Thyroid gland (tissue), 4 donors: ENCODE measurements around the gene UGGT1. TPM values are rescaled to one million over a fixed set of nuclear protein-coding genes. Genes with fewer than 3 reads are reported as not detected.
"Not testable (repeated sequence)": the region's sequence is repeated elsewhere in the genome, so short reads cannot be mapped to it uniquely, and the experiment has no call there.

Experiments used
- DNase-seq, 2 donors: peaks; one replicate each; pipeline ENCODE4 v3.0.0-alpha.2; 2019
- H3K27ac ChIP-seq, 3 donors: fragments of 200-600 bp; sonication (generic); 1 replicate in 2 of 3; 2 replicates in 1 of 3; pipeline ENCODE4 v1.5.1; 2016 to 2019; ENCODE audit warnings: mild to moderate bottlenecking in 1 of 3, moderate library complexity in 1 of 3
- H3K27me3 ChIP-seq: fragments of 200-600 bp; sonication (generic); one replicate; pipeline ENCODE4 v1.5.1; 2019
- H3K36me3 ChIP-seq, 2 donors: fragments of 200-600 bp; sonication (generic); one replicate each; pipeline ENCODE4 v1.5.1; 2016 to 2019
- H3K4me1 ChIP-seq, 2 donors: fragments of 200-600 bp; sonication (generic); one replicate each; pipeline ENCODE4 v1.5.1; 2017 to 2019
- H3K4me3 ChIP-seq, 3 donors: fragments of 200-600 bp; sonication (generic); replicated peaks in 1 of 3; 1 replicate in 2 of 3; 2 replicates in 1 of 3; pipeline ENCODE4 v1.5.1; 2016; ENCODE audit warnings: mild to moderate bottlenecking in 1 of 3
- H3K9me3 ChIP-seq: fragments of 200-600 bp; sonication (generic); one replicate; pipeline ENCODE4 v1.5.1; 2017
- CTCF ChIP-seq, 6 experiments: fragments of 200-600 bp in 3 of 6; fragments of 450-650 bp in 3 of 6; sonication (generic) in 3 of 6; IDR thresholded peaks; one replicate each; pipeline ENCODE4 v1.5.1; 2016 to 2019; ENCODE audit warnings: antibody characterized with exemption in 6 of 6, mild to moderate bottlenecking in 2 of 6, inconsistent platforms in 1 of 6, moderate library complexity in 1 of 6
- POLR2A ChIP-seq, 2 donors: fragments of 450-650 bp; IDR thresholded peaks; one replicate each; pipeline ENCODE4 v1.6.1; 2017; ENCODE audit warnings: antibody characterized with exemption in 2 of 2, mild to moderate bottlenecking in 2 of 2, moderate library complexity in 1 of 2
- WGBS, 2 donors: methylation state at CpG; one replicate each; pipeline ENCODE4 v1.1.5; 2017; 5-methylcytosine and 5-hydroxymethylcytosine counted together
- intact Hi-C: fragments of 100-400 bp; cut with DNase I; formaldehyde crosslinking; loops from one replicate; pipeline ENCODE4 v1.15.1; 2023
- total RNA-seq, 4 donors: library from RNA; depleted of rRNA; stranded (reverse); fragments of >200 nt; gene quantifications; one replicate each; pipeline ENCODE4 v1.2.3, GENCODE V29; 2016

The UGGT1 gene
- total RNA-seq, 4 donors from 2014 or later: 53.1 to 90.7 (median 71.4) TPM

- DNase-seq: no peak
- Histone ChIP-seq H3K4me3 (no peak overlapping the region), H3K27ac (no peak overlapping the region), H3K9me3 (no peaks in the 10 kb centered on the region), H3K4me1 (no peaks in the 10 kb centered on the region), H3K27me3 (no peaks in the 10 kb centered on the region), H3K36me3 (no peaks in the 10 kb centered on the region)
- TF ChIP-seq CTCF (IDR thresholded peaks at IDR 0.05) (no peak), POLR2A (IDR thresholded peaks at IDR 0.05) (no peak)
- WGBS, 2 donors: 97% methylated on average over 14 to 23 of the region's 23 CpGs
- intact Hi-C loops: no loop called here
These were observed 117.0 kb downstream of the UGGT1 start for GRCh38 chr2:128208023-128208422.

GRCh38 chr2:128208631-128209324 lies 117.8 kb downstream of the UGGT1 start:
- H3K4me1 ChIP-seq, H3K36me3 ChIP-seq, DNase-seq, H3K9me3 ChIP-seq, H3K27ac ChIP-seq, H3K27me3 ChIP-seq, intact Hi-C loops, H3K4me3 ChIP-seq: not testable (repeated sequence)
- WGBS, 2 donors: 87 to 91% methylated on average over 9 to 19 of the region's 22 CpGs

- 91 to 92% methylated on average over 14 of the region's 14 CpGs for WGBS, 2 donors
- no peak for TF ChIP-seq POLR2A (IDR thresholded peaks at IDR 0.05)
- TF ChIP-seq CTCF (IDR thresholded peaks at IDR 0.05): no peak
- intact Hi-C loops: no loop called here
- Histone ChIP-seq H3K27ac (no peak overlapping the region), H3K9me3 (no peaks in the 10 kb centered on the region), H3K27me3 (no peaks in the 10 kb centered on the region), H3K4me1 (no peaks in the 10 kb centered on the region), H3K36me3 (no peaks in the 10 kb centered on the region), H3K4me3 (no peak overlapping the region)
- DNase-seq: no peak
These were observed 123.3 kb downstream of the UGGT1 start for GRCh38 chr2:128214251-128214650.

- intact Hi-C loops: no loop called here
- no peaks in the 10 kb centered on the region for H3K27me3 ChIP-seq
- H3K9me3 ChIP-seq: no peaks in the 10 kb centered on the region
- H3K4me1 ChIP-seq: no peaks in the 10 kb centered on the region
- 88 to 89% methylated on average over 14 of the region's 14 CpGs for WGBS, 2 donors
- no peak for DNase-seq
- H3K4me3 ChIP-seq: no peak overlapping the region
- no peak overlapping the region for H3K27ac ChIP-seq
- TF ChIP-seq POLR2A (IDR thresholded peaks at IDR 0.05) (no peak), CTCF (IDR thresholded peaks at IDR 0.05) (no peak)
- no peaks in the 10 kb centered on the region for H3K36me3 ChIP-seq
These were observed 124.0 kb downstream of the UGGT1 start for GRCh38 chr2:128214866-128215460.

- DNase-seq: no peak
- 93 to 94% methylated on average over 10 of the region's 10 CpGs for WGBS, 2 donors
- intact Hi-C loops: no loop called here
- no peak for TF ChIP-seq POLR2A (IDR thresholded peaks at IDR 0.05)
- TF ChIP-seq CTCF (IDR thresholded peaks at IDR 0.05): no peak
- Histone ChIP-seq H3K27me3 (no peaks in the 10 kb centered on the region), H3K4me3 (no peak overlapping the region), H3K4me1 (no peaks in the 10 kb centered on the region), H3K27ac (no peak overlapping the region), H3K36me3 (no peaks in the 10 kb centered on the region), H3K9me3 (no peaks in the 10 kb centered on the region)
These were observed 125.1 kb downstream of the UGGT1 start for GRCh38 chr2:128215897-128216642.
